Choroid plexus epithelial cell (primary cell): Measurements from ENCODE around the gene CYLC2.

Experiments used
- DNase-seq: peaks from one replicate; pipeline ENCODE4 v3.0.0-alpha.2; 2010; ENCODE audit warnings: low read depth
- H3K4me3 ChIP-seq: 2 replicates; pipeline ENCODE4 v1.5.1; 2011; ENCODE audit warnings: low read depth, mild to moderate bottlenecking, control low read depth, low read length, moderate library complexity
- TF ChIP-seq, protein P1 (sequence below): conservative IDR thresholded peaks from 2 replicates; pipeline ENCODE4 v1.5.1; 2011; ENCODE audit warnings: low read depth, mild to moderate bottlenecking, control low read depth, inconsistent platforms, low read length, moderate library complexity

Gene CYLC2

DNA sequence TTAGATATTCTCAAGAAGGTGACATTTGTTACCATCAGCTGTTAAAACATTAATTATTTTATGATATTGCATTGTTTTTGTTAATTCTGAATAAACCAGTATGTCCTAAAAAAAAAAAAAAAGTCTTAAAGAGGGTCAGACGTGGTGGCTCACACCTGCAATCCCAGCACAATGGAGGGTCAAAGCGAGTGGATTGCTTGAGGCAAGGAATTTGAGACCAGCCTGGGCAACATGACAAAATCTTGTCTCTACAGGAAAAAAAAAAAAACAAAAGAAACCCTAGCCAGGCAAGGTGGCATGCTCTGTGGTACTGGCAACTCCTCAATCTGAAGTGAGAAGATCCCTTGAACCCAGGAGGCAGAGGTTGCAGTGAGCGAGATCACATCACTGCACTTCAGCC, 46.8 kb downstream of the CYLC2 start:
- TF ChIP-seq, protein P1, sequence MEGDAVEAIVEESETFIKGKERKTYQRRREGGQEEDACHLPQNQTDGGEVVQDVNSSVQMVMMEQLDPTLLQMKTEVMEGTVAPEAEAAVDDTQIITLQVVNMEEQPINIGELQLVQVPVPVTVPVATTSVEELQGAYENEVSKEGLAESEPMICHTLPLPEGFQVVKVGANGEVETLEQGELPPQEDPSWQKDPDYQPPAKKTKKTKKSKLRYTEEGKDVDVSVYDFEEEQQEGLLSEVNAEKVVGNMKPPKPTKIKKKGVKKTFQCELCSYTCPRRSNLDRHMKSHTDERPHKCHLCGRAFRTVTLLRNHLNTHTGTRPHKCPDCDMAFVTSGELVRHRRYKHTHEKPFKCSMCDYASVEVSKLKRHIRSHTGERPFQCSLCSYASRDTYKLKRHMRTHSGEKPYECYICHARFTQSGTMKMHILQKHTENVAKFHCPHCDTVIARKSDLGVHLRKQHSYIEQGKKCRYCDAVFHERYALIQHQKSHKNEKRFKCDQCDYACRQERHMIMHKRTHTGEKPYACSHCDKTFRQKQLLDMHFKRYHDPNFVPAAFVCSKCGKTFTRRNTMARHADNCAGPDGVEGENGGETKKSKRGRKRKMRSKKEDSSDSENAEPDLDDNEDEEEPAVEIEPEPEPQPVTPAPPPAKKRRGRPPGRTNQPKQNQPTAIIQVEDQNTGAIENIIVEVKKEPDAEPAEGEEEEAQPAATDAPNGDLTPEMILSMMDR, result no peak
- DNase-seq, result no peak
- H3K4me3 ChIP-seq, result no peak overlapping the region
